Fibroblast of pulmonary artery (primary cell): ENCODE data around the gene DUSP7.
A peak's percentile ranks its signal among the peaks of the same experiment; 100 is the strongest.

Experiments used
- DNase-seq: peaks from one replicate; pipeline ENCODE4 v3.0.0-alpha.2; 2010; ENCODE audit warnings: low read depth
- H3K4me3 ChIP-seq: replicated peaks from 2 replicates; pipeline ENCODE4 v1.5.1; 2011; ENCODE audit warnings: low read depth, mild to moderate bottlenecking, control low read depth, low read length, moderate library complexity
- CTCF ChIP-seq: IDR thresholded peaks from 2 replicates; pipeline ENCODE4 v1.5.1; 2011; ENCODE audit warnings: mild to moderate bottlenecking, control low read depth, low read length, inconsistent platforms; ENCODE audit errors: missing control alignments

DUSP7 gene

GRCh38 chr3:52006017-52006819, 50.2 kb downstream of the DUSP7 start:
- DNase-seq = no peak
- TF ChIP-seq CTCF = no peak
- H3K4me3 ChIP-seq = no peak overlapping the region

- TF ChIP-seq CTCF = no peak
- peak; percentile 61 for DNase-seq
- H3K4me3 ChIP-seq = no peak overlapping the region
These were observed 50.8 kb downstream of the DUSP7 start for GRCh38 chr3:52005571-52005986.

- no peak overlapping the region for H3K4me3 ChIP-seq
- no peak for TF ChIP-seq CTCF
- DNase-seq = no peak
These were observed 51.4 kb downstream of the DUSP7 start for GRCh38 chr3:52004906-52005395.

- peak; percentile 69 for DNase-seq
- TF ChIP-seq CTCF = peak; percentile 69
- no peak overlapping the region for H3K4me3 ChIP-seq
These were observed 52.1 kb downstream of the DUSP7 start for GRCh38 chr3:52004163-52004787.

- no peak for TF ChIP-seq CTCF
- no peak overlapping the region for H3K4me3 ChIP-seq
- DNase-seq = no peak
These were observed 53.6 kb downstream of the DUSP7 start for GRCh38 chr3:52002748-52003147.

GRCh38 chr3:52001443-52001974, 54.9 kb downstream of the DUSP7 start:
- H3K4me3 ChIP-seq = no peak overlapping the region
- peak; percentile 61 for DNase-seq
- peak; percentile 76 for TF ChIP-seq CTCF
